Caco-2 (cell line): Measurements from ENCODE around the gene UQCR11. TPM values are rescaled to one million over a fixed set of nuclear protein-coding genes. Genes with fewer than 3 reads are reported as not detected.

ENCODE experiments used
- BruUV-seq: library from RNA; stranded (reverse); fragments of 400-500 nt; replicated peaks from 2 replicates; lab custom pipeline; 2021; lab: Mats Ljungman, UMichigan
- CTCF ChIA-PET: fragments of 300-600 bp; sonication (Branson Sonifier 250); formaldehyde crosslinking; loops from one replicate; lab custom pipeline; 2022; ENCODE audit warnings: antibody characterized with exemption; lab: Charles Lee
- POLR2A ChIA-PET: fragments of 300-600 bp; sonication (Branson Sonifier 250); formaldehyde crosslinking; loops from one replicate; lab custom pipeline; 2022; ENCODE audit warnings: antibody characterized with exemption; lab: Charles Lee
- DNase-seq, 2 experiments: peaks; one replicate each; pipeline versions ENCODE4 v3.0.0 to v3.0.0-alpha.2; 2020 to 2022
- H3K27me3 ChIP-seq: replicated peaks from 2 replicates; pipeline ENCODE4 v1.6.0; 2011; ENCODE audit warnings: low read length; ENCODE audit not compliant: control insufficient read depth, insufficient read depth
- H3K36me3 ChIP-seq: 2 replicates; pipeline ENCODE4 v1.5.1; 2011; ENCODE audit warnings: low read length; ENCODE audit not compliant: control insufficient read depth, insufficient read depth
- H3K4me1 ChIP-seq: fragments of 250-450 bp; sonication (Bioruptor Pico); 2 replicates; pipeline ENCODE4 v1.5.1; 2020; ENCODE audit warnings: mild to moderate bottlenecking
- H3K4me3 ChIP-seq: 2 replicates; pipeline ENCODE4 v1.5.1; 2011; ENCODE audit warnings: low read depth, mild to moderate bottlenecking, control low read depth, low read length
- H3K9me3 ChIP-seq: fragments of 250-450 bp; sonication (Bioruptor Pico); 2 replicates; pipeline ENCODE4 v1.5.1; 2020; ENCODE audit warnings: mild to moderate bottlenecking, moderate library complexity
- H3K27ac Mint-ChIP-seq: one replicate; pipeline ENCODE4 v1.8.0; 2022; ENCODE audit warnings: mixed read lengths; ENCODE audit not compliant: unreplicated experiment
- H3K27me3 Mint-ChIP-seq: one replicate; pipeline ENCODE4 v1.8.0; 2022; ENCODE audit warnings: mixed read lengths; ENCODE audit not compliant: insufficient read depth, unreplicated experiment
- H3K36me3 Mint-ChIP-seq: one replicate; pipeline ENCODE4 v1.8.0; 2022; ENCODE audit warnings: mild to moderate bottlenecking, mixed read lengths; ENCODE audit not compliant: insufficient read depth, unreplicated experiment
- H3K4me1 Mint-ChIP-seq: one replicate; pipeline ENCODE4 v1.8.0; 2022; ENCODE audit warnings: low read depth, mixed read lengths; ENCODE audit not compliant: unreplicated experiment
- H3K4me3 Mint-ChIP-seq: one replicate; pipeline ENCODE4 v1.8.0; 2022; ENCODE audit warnings: mild to moderate bottlenecking, moderate library complexity, mixed read lengths; ENCODE audit not compliant: unreplicated experiment
- H3K9me3 Mint-ChIP-seq: one replicate; pipeline ENCODE4 v1.8.0; 2022; ENCODE audit warnings: mixed read lengths; ENCODE audit not compliant: unreplicated experiment
- intact Hi-C: fragments of 100-400 bp; cut with micrococcal nuclease; formaldehyde crosslinking; loops from one replicate; pipeline ENCODE4 v1.10.0; 2022; ENCODE audit not compliant: unreplicated experiment
- total RNA-seq: library from RNA; stranded (reverse); gene quantifications from 2 replicates; pipeline ENCODE4 v1.2.3, GENCODE V29; 2022
- TF ChIP-seq, protein P1 (sequence below), 2 experiments: fragments of 200-600 bp in 1 of 2; IDR thresholded peaks; 1 replicate in 1 of 2; 2 replicates in 1 of 2; pipeline versions ENCODE4 v1.5.1 to v1.8.0; 2011 to 2022; ENCODE audit warnings: antibody characterized with exemption in 1 of 2, control low read depth in 1 of 2, inconsistent platforms in 1 of 2, low read depth in 1 of 2, low read length in 1 of 2, mild to moderate bottlenecking in 1 of 2, moderate library complexity in 1 of 2; ENCODE audit not compliant: insufficient read depth in 1 of 2, severe bottlenecking in 1 of 2, unreplicated experiment in 1 of 2

Gene UQCR11
- total RNA-seq, 1 experiment from 2014 or later, result 222 TPM

DNA sequence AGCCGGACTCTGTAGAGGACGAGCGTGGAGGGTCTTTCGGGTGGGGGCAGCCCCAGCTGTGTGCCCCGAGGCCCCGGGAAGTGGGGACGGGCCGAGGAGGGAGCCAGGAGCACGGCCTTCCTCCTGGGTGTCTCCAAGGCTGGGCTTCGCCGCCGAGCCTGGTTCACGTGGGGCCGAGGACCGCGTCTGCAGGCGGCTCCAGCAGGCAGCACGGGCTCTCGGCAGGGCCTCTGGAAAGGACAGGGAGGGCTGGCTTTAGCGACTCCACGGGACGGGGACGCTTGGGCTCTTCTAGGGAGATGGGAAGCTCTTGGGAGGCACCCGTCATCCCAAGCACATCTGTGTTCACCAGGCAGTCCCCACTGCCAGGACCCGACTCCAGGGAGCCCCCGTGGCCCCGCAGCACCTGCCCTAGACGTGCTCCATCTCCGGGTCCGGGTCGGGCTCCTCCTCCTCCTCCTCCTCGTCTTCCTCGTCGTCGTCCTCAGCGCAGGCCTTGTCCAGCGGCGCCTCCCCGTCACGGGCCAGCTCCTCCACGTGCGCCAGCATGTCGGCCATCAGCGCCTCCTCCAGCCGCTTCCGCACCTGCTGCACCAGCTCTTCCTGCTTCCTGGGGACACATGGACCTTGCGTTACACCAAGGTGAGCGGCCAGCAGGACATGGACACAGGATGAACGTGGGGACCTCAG is 27.2 kb downstream of the UQCR11 start:
- H3K36me3 Mint-ChIP-seq, result peaks cover 47% of the 10 kb centered on the region
- H3K9me3 Mint-ChIP-seq, result no peaks in the 10 kb centered on the region
- no TSS peak for BruUV-seq
- intact Hi-C loops, result no loop called here
- H3K4me3 ChIP-seq, result no peak overlapping the region
- H3K4me3 Mint-ChIP-seq, result no peak overlapping the region
- ChIA-PET POLR2A (no interaction called here), CTCF (no interaction called here)
- H3K27me3 Mint-ChIP-seq, result no peaks in the 10 kb centered on the region
- H3K4me1 Mint-ChIP-seq, result no peaks in the 10 kb centered on the region
- H3K36me3 ChIP-seq, result no peaks in the 10 kb centered on the region
- no peaks in the 10 kb centered on the region for H3K4me1 ChIP-seq
- no peaks in the 10 kb centered on the region for H3K9me3 ChIP-seq
- H3K27ac Mint-ChIP-seq, result no peak overlapping the region
- no peaks in the 10 kb centered on the region for H3K27me3 ChIP-seq
- TF ChIP-seq, protein P1, sequence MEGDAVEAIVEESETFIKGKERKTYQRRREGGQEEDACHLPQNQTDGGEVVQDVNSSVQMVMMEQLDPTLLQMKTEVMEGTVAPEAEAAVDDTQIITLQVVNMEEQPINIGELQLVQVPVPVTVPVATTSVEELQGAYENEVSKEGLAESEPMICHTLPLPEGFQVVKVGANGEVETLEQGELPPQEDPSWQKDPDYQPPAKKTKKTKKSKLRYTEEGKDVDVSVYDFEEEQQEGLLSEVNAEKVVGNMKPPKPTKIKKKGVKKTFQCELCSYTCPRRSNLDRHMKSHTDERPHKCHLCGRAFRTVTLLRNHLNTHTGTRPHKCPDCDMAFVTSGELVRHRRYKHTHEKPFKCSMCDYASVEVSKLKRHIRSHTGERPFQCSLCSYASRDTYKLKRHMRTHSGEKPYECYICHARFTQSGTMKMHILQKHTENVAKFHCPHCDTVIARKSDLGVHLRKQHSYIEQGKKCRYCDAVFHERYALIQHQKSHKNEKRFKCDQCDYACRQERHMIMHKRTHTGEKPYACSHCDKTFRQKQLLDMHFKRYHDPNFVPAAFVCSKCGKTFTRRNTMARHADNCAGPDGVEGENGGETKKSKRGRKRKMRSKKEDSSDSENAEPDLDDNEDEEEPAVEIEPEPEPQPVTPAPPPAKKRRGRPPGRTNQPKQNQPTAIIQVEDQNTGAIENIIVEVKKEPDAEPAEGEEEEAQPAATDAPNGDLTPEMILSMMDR (IDR thresholded peaks at IDR 0.05; ENCODE audit: insufficient read depth in 1 of 2, low read depth in 1 of 2, low read length in 1 of 2, severe bottlenecking in 1 of 2, unreplicated experiment in 1 of 2), result no peak
- DNase-seq, result no peak

GRCh38 chr19:1577090-1577928 is 28.0 kb downstream of the UQCR11 start:
- H3K4me1 Mint-ChIP-seq, result no peaks in the 10 kb centered on the region
- intact Hi-C loops, result no loop called here
- TF ChIP-seq, protein P1 (IDR thresholded peaks at IDR 0.05; ENCODE audit: insufficient read depth in 1 of 2, low read depth in 1 of 2, low read length in 1 of 2, severe bottlenecking in 1 of 2, unreplicated experiment in 1 of 2), result no peak
- CTCF ChIA-PET, result no interaction called here
- POLR2A ChIA-PET, result no interaction called here
- H3K36me3 Mint-ChIP-seq, result peaks cover 39% of the 10 kb centered on the region
- H3K9me3 Mint-ChIP-seq, result no peaks in the 10 kb centered on the region
- no peaks in the 10 kb centered on the region for H3K36me3 ChIP-seq
- no peaks in the 10 kb centered on the region for H3K4me1 ChIP-seq
- no peaks in the 10 kb centered on the region for H3K9me3 ChIP-seq
- no peak overlapping the region for H3K27ac Mint-ChIP-seq
- no peaks in the 10 kb centered on the region for H3K27me3 ChIP-seq
- no peak overlapping the region for H3K4me3 Mint-ChIP-seq
- no TSS peak for BruUV-seq
- no peaks in the 10 kb centered on the region for H3K27me3 Mint-ChIP-seq
- no peak overlapping the region for H3K4me3 ChIP-seq
- no peak for DNase-seq

DNA sequence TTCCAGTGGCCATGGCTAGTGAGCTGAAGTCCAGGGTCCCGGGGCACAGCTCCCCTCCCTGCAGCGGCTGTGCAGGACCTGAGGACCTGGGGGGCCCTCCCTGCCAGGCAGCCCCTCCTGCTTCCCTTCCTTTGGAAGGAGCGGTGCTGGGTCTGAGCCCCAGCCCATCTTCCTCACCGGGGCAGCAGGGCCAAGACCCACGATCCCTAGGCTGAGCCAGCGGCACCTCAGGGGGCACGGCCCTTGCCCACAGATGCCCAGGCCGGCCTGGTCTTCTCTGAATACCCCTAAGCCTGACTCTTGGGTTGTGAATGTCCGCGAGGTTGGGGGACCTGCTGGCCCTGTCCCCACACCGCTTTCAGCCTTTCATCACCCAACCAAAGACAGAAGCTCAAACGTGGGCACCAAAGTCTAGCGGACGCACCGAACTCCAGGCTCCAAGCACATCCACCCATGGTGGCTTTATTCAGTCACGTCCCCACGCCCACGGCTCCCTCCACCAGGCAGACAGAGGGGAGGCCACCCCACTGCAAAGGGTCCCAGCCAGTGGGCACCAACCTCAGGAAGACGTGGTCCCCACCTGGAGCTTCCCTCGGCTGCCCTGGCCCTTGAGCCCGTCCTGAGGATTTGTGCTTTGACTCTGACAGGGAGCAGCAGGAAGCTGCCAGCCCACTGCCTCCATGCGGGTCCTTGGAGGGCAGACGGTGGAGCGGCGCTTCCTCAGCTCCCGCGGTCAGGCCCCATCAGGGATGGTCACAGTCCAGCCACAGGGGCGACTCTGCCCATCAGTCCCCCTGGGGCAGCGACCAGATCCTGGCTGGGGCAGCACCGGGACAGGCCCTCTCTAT is 28.8 kb downstream of the UQCR11 start:
- no peak for DNase-seq
- CTCF ChIA-PET, result interaction anchor here (0.5 kb wide), 1 partner anchor 463 kb away, joined by 3 read pairs; no protein-coding TSS in a partner anchor
- no peaks in the 10 kb centered on the region for H3K36me3 ChIP-seq
- no peak overlapping the region for H3K4me3 ChIP-seq
- intact Hi-C loops, result no loop called here
- no peaks in the 10 kb centered on the region for H3K9me3 ChIP-seq
- POLR2A ChIA-PET, result no interaction called here
- TSS peak; percentile 31 for BruUV-seq
- Mint-ChIP-seq H3K9me3 (no peaks in the 10 kb centered on the region), H3K27ac (no peak overlapping the region), H3K4me1 (no peaks in the 10 kb centered on the region), H3K4me3 (no peak overlapping the region), H3K27me3 (no peaks in the 10 kb centered on the region), H3K36me3 (peaks cover 33% of the 10 kb centered on the region)
- TF ChIP-seq, protein P1 (IDR thresholded peaks at IDR 0.05; ENCODE audit: insufficient read depth in 1 of 2, low read depth in 1 of 2, low read length in 1 of 2, severe bottlenecking in 1 of 2, unreplicated experiment in 1 of 2), result no peak
- H3K27me3 ChIP-seq, result no peaks in the 10 kb centered on the region
- no peaks in the 10 kb centered on the region for H3K4me1 ChIP-seq
